Esophagus mucosa (tissue), 1 donor: ENCODE results near the gene MRPL58. TPM values are rescaled to one million over a fixed set of nuclear protein-coding genes. Genes with fewer than 3 reads are reported as not detected.
"Not testable (repeated sequence)": the region's sequence is repeated elsewhere in the genome, so short reads cannot be mapped to it uniquely, and the experiment has no call there.

Experiments
- ATAC-seq: fragments of 200-7000 bp; cut with Tn5 transposase; one replicate; pipeline ENCODE4 v1.9.1; 2020
- total RNA-seq: library from RNA; stranded (reverse); gene quantifications from one replicate; pipeline ENCODE4 v1.2.4, GENCODE V29; 2023
- donor health status: DM: yes; HTN: yes; CAD: no.

Gene MRPL58
- total RNA-seq, 1 donor from 2014 or later: 47.8 TPM

- peak; percentile 49 for ATAC-seq
Observed at GRCh38 chr17:74987909-74988711, 24.4 kb upstream of the MRPL58 start.

GRCh38 chr17:74990581-74991105, 21.8 kb upstream of the MRPL58 start:
- no peak for ATAC-seq

- ATAC-seq: peak; percentile 7
Observed at GRCh38 chr17:74992223-74992622, 20.2 kb upstream of the MRPL58 start.

GRCh38 chr17:74994440-74994839, 18.0 kb upstream of the MRPL58 start:
- no peak for ATAC-seq

GRCh38 chr17:74995847-74996246, 16.6 kb upstream of the MRPL58 start:
- ATAC-seq: no peak

GRCh38 chr17:74998783-74999182, 13.7 kb upstream of the MRPL58 start:
- no peak for ATAC-seq

GRCh38 chr17:74999523-74999922, 12.9 kb upstream of the MRPL58 start:
- ATAC-seq: no peak

GRCh38 chr17:75001915-75002843, 10.3 kb upstream of the MRPL58 start:
- no peak for ATAC-seq

GRCh38 chr17:75003070-75003956, 9.2 kb upstream of the MRPL58 start:
- ATAC-seq: no peak

- no peak for ATAC-seq
Observed at GRCh38 chr17:75003957-75004355, 8.5 kb upstream of the MRPL58 start.

GRCh38 chr17:75004371-75004770, 8.1 kb upstream of the MRPL58 start:
- no peak for ATAC-seq

GRCh38 chr17:75005291-75005690, 7.2 kb upstream of the MRPL58 start:
- ATAC-seq: no peak

GRCh38 chr17:75006084-75006483, 6.4 kb upstream of the MRPL58 start:
- ATAC-seq: not testable (repeated sequence)

- no peak for ATAC-seq
Observed at GRCh38 chr17:75006653-75007052, 5.8 kb upstream of the MRPL58 start.

GRCh38 chr17:75008373-75008772, 4.1 kb upstream of the MRPL58 start:
- ATAC-seq: no peak

- ATAC-seq: no peak
Observed at GRCh38 chr17:75009139-75009724, 3.2 kb upstream of the MRPL58 start.

- ATAC-seq: peak; percentile 22
Observed at GRCh38 chr17:75010683-75011400, 1.6 kb upstream of the MRPL58 start.

- peak; percentile 52 for ATAC-seq
Observed at GRCh38 chr17:75011401-75012095, 922 bp upstream of the MRPL58 start.

- ATAC-seq: no peak
Observed at GRCh38 chr17:75012096-75012345, 449 bp upstream of the MRPL58 start.

GRCh38 chr17:75013092-75013559, 656 bp downstream of the MRPL58 start:
- no peak for ATAC-seq

- no peak for ATAC-seq
Observed at GRCh38 chr17:75019146-75019545, 6.7 kb downstream of the MRPL58 start.
